T1000 (cell line): ENCODE results near the gene SLC6A18.
"Not testable (repeated sequence)": the region's sequence is repeated elsewhere in the genome, so short reads cannot be mapped to it uniquely, and the experiment has no call there.

Experiments used
- DNase-seq: peaks from one replicate; lab custom pipeline; 2025; ENCODE audit warnings: mixed read lengths; lab: John Stamatoyannopoulos, UW

SLC6A18 gene

GRCh38 chr5:1215320-1216096 lies 9.7 kb upstream of the SLC6A18 start:
- no peak for DNase-seq

- no peak for DNase-seq
Measured at GRCh38 chr5:1216211-1216917, 8.8 kb upstream of the SLC6A18 start.

GRCh38 chr5:1216918-1217295 lies 8.3 kb upstream of the SLC6A18 start:
- no peak for DNase-seq

GRCh38 chr5:1217596-1218206 lies 7.5 kb upstream of the SLC6A18 start:
- no peak for DNase-seq

GRCh38 chr5:1218351-1219080 lies 6.7 kb upstream of the SLC6A18 start:
- no peak for DNase-seq

GRCh38 chr5:1219098-1219767 lies 5.9 kb upstream of the SLC6A18 start:
- no peak for DNase-seq

GRCh38 chr5:1219768-1220100 lies 5.4 kb upstream of the SLC6A18 start:
- no peak for DNase-seq

GRCh38 chr5:1220351-1220750 lies 4.8 kb upstream of the SLC6A18 start:
- no peak for DNase-seq

- DNase-seq, result no peak
Measured at GRCh38 chr5:1220831-1221230, 4.3 kb upstream of the SLC6A18 start.

GRCh38 chr5:1221721-1222120 lies 3.5 kb upstream of the SLC6A18 start:
- DNase-seq, result no peak

- no peak for DNase-seq
Measured at GRCh38 chr5:1222147-1222546, 3.0 kb upstream of the SLC6A18 start.

GRCh38 chr5:1222621-1223277 lies 2.4 kb upstream of the SLC6A18 start:
- DNase-seq, result no peak

- DNase-seq, result no peak
Measured at GRCh38 chr5:1223278-1223670, 1.9 kb upstream of the SLC6A18 start.

GRCh38 chr5:1224631-1225030 lies 550 bp upstream of the SLC6A18 start:
- no peak for DNase-seq

- DNase-seq, result no peak
Measured at GRCh38 chr5:1226231-1226630, 1.1 kb downstream of the SLC6A18 start.

- no peak for DNase-seq
Measured at GRCh38 chr5:1226839-1227581, 1.8 kb downstream of the SLC6A18 start.

GRCh38 chr5:1227667-1228066 lies 2.5 kb downstream of the SLC6A18 start:
- no peak for DNase-seq

- DNase-seq, result no peak
Measured at GRCh38 chr5:1228120-1228519, 2.9 kb downstream of the SLC6A18 start.

- DNase-seq, result not testable (repeated sequence)
Measured at GRCh38 chr5:1229023-1229422, 3.8 kb downstream of the SLC6A18 start.

GRCh38 chr5:1229822-1230221 lies 4.6 kb downstream of the SLC6A18 start:
- DNase-seq, result no peak

GRCh38 chr5:1230551-1230950 lies 5.4 kb downstream of the SLC6A18 start:
- DNase-seq, result no peak
